ENCODE data around the gene OTOS. TPM values are rescaled to one million over a fixed set of nuclear protein-coding genes. Genes with fewer than 3 reads are reported as not detected.

Gene OTOS
- total and polyA plus RNA-seq, 7 donors, result not detected

DNA sequence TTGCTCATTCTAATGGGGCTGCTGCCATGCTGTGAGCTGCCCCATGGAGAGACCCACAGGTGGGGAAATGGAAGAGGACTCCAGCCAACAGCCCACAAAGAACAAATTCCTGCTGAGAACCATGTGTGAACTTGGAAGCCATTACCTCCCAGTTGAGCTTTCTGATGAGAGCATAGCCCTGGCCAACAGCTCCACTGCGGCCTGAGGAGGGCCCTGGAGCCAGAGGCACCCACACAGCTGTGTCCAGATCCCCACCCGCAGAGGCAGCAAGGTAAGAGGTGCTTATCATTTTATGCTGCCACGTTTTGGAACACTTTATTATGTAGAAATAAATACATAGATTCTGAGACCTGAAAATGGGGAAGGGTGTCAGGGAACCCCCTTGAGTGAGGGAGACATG, 44.2 kb upstream of the OTOS start:
- WGBS, 2 donors, result 46 to 51% methylated on average over 3 of the region's 3 CpGs
- DNase-seq, result no peak
- peaks cover 0 to 8% (median 0%) of the 10 kb centered on the region in 4 donors for H3K9me3 ChIP-seq
- H3K27ac ChIP-seq, result no peak overlapping the region
- H3K4me1 ChIP-seq, result no peaks in the 10 kb centered on the region
- intact Hi-C loops (cut with DNase I), result no loop called here
- TF ChIP-seq EP300 (IDR thresholded peaks at IDR 0.05), result no peak
- TF ChIP-seq POLR2A (IDR thresholded peaks at IDR 0.05), result no peak
- TF ChIP-seq, protein P1, sequence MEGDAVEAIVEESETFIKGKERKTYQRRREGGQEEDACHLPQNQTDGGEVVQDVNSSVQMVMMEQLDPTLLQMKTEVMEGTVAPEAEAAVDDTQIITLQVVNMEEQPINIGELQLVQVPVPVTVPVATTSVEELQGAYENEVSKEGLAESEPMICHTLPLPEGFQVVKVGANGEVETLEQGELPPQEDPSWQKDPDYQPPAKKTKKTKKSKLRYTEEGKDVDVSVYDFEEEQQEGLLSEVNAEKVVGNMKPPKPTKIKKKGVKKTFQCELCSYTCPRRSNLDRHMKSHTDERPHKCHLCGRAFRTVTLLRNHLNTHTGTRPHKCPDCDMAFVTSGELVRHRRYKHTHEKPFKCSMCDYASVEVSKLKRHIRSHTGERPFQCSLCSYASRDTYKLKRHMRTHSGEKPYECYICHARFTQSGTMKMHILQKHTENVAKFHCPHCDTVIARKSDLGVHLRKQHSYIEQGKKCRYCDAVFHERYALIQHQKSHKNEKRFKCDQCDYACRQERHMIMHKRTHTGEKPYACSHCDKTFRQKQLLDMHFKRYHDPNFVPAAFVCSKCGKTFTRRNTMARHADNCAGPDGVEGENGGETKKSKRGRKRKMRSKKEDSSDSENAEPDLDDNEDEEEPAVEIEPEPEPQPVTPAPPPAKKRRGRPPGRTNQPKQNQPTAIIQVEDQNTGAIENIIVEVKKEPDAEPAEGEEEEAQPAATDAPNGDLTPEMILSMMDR (IDR thresholded peaks at IDR 0.05), result no peak
- no peak for TF ChIP-seq POLR2AphosphoS5 (IDR thresholded peaks at IDR 0.05)
- no peak overlapping the region for H3K4me3 ChIP-seq
- H3K27me3 ChIP-seq, result peaks cover 0 to 5% (median 0%) of the 10 kb centered on the region in 3 donors
- no peaks in the 10 kb centered on the region for H3K36me3 ChIP-seq

- no peaks in the 10 kb centered on the region for H3K36me3 ChIP-seq
- no peak overlapping the region for H3K27ac ChIP-seq
- peaks cover 0 to 5% (median 0%) of the 10 kb centered on the region in 3 donors for H3K27me3 ChIP-seq
- H3K9me3 ChIP-seq, result peaks cover 0 to 8% (median 0%) of the 10 kb centered on the region in 4 donors
- H3K4me1 ChIP-seq, result no peaks in the 10 kb centered on the region
- 79 to 83% methylated on average over 13 of the region's 13 CpGs for WGBS, 2 donors
- TF ChIP-seq POLR2A (IDR thresholded peaks at IDR 0.05), result no peak
- TF ChIP-seq, protein P1 (IDR thresholded peaks at IDR 0.05), result no peak
- TF ChIP-seq POLR2AphosphoS5 (IDR thresholded peaks at IDR 0.05), result no peak
- no peak for TF ChIP-seq EP300 (IDR thresholded peaks at IDR 0.05)
- DNase-seq, result peak; percentile 60
- intact Hi-C loops (cut with DNase I), result no loop called here
- no peak overlapping the region for H3K4me3 ChIP-seq
These were observed 43.6 kb upstream of the OTOS start for GRCh38 chr2:240183875-240184590.

GRCh38 chr2:240183006-240183874, 42.8 kb upstream of the OTOS start:
- no peak overlapping the region for H3K4me3 ChIP-seq
- WGBS, 2 donors, result 70 to 80% methylated on average over 22 of the region's 22 CpGs
- TF ChIP-seq POLR2AphosphoS5 (IDR thresholded peaks at IDR 0.05) (no peak), EP300 (IDR thresholded peaks at IDR 0.05) (no peak), POLR2A (IDR thresholded peaks at IDR 0.05) (no peak)
- TF ChIP-seq, protein P1 (IDR thresholded peaks at IDR 0.05), result no peak
- peaks cover 0 to 5% (median 0%) of the 10 kb centered on the region in 3 donors for H3K27me3 ChIP-seq
- H3K9me3 ChIP-seq, result peaks cover 0 to 6% (median 0%) of the 10 kb centered on the region in 4 donors
- no peaks in the 10 kb centered on the region for H3K4me1 ChIP-seq
- no peak overlapping the region for H3K27ac ChIP-seq
- intact Hi-C loops (cut with DNase I), result no loop called here
- no peaks in the 10 kb centered on the region for H3K36me3 ChIP-seq
- DNase-seq, result no peak

DNA sequence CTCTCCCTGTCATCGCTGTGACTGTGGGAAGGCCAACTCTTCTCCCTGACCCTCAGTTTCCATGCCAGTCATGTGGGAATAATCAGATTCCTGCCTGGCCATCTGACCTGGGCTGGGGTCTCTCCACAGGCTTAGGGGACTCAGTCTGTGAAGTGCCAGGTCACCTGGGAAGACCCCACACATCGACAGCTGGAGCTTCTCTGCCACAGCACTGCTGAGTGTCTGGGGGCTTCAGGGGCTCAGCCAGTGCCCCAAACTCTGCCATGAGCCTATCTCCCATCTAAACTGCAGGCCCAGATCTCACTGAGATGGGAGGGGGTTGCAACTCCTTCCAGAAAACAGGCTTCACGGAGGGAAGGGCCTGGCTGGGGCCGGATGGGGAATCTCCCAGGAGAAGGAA, 42.0 kb upstream of the OTOS start:
- 81 to 85% methylated on average over 4 of the region's 4 CpGs for WGBS, 2 donors
- TF ChIP-seq EP300 (IDR thresholded peaks at IDR 0.05) (no peak), POLR2A (IDR thresholded peaks at IDR 0.05) (no peak), POLR2AphosphoS5 (IDR thresholded peaks at IDR 0.05) (no peak)
- TF ChIP-seq, protein P1 (IDR thresholded peaks at IDR 0.05), result no peak
- peaks cover 0 to 5% (median 0%) of the 10 kb centered on the region in 3 donors for H3K27me3 ChIP-seq

More for the DNA sequence above, 42.0 kb upstream of the OTOS start:
- no peak for DNase-seq
- intact Hi-C loops (cut with DNase I), result no loop called here
- no peaks in the 10 kb centered on the region for H3K4me1 ChIP-seq
- no peak overlapping the region for H3K27ac ChIP-seq
- no peaks in the 10 kb centered on the region for H3K9me3 ChIP-seq
- no peak overlapping the region for H3K4me3 ChIP-seq
- no peaks in the 10 kb centered on the region for H3K36me3 ChIP-seq
